AG09309 (cell line): ENCODE data around the gene UTP4.
A peak's percentile ranks its signal among the peaks of the same experiment; 100 is the strongest.
"Not testable (repeated sequence)": the region's sequence is repeated elsewhere in the genome, so short reads cannot be mapped to it uniquely, and the experiment has no call there.

Experiments used
- DNase-seq: peaks from one replicate; pipeline ENCODE4 v3.0.0-alpha.2; 2010; ENCODE audit warnings: low read depth
- H3K4me3 ChIP-seq: 2 replicates; pipeline ENCODE4 v1.5.1; 2011; ENCODE audit warnings: mild to moderate bottlenecking, low read depth, low read length, moderate library complexity; ENCODE audit not compliant: control insufficient read depth
- CTCF ChIP-seq: IDR thresholded peaks from 2 replicates; pipeline ENCODE4 v1.5.1; 2011; ENCODE audit warnings: mild to moderate bottlenecking, low read depth, low read length, inconsistent platforms; ENCODE audit not compliant: insufficient read depth, control insufficient read depth; ENCODE audit errors: missing control alignments

Gene UTP4

GRCh38 chr16:69131167-69131838 is 1.1 kb upstream of the UTP4 start:
- no peak for TF ChIP-seq CTCF
- H3K4me3 ChIP-seq, result peak overlapping the region; percentile 100
- no peak for DNase-seq

- TF ChIP-seq CTCF, result no peak
- peak overlapping the region; percentile 100 for H3K4me3 ChIP-seq
- DNase-seq, result peak; percentile 21
Measured at GRCh38 chr16:69131839-69132423, 518 bp upstream of the UTP4 start.

GRCh38 chr16:69133373-69133954 is 1.0 kb downstream of the UTP4 start:
- DNase-seq, result no peak
- TF ChIP-seq CTCF, result no peak
- peak overlapping the region; percentile 100 for H3K4me3 ChIP-seq

- H3K4me3 ChIP-seq, result no peak overlapping the region
- DNase-seq, result no peak
- TF ChIP-seq CTCF, result no peak
Measured at GRCh38 chr16:69138608-69139007, 6.2 kb downstream of the UTP4 start.

GRCh38 chr16:69139464-69139863 is 7.0 kb downstream of the UTP4 start:
- DNase-seq, H3K4me3 ChIP-seq: not testable (repeated sequence)

GRCh38 chr16:69141014-69141413 is 8.6 kb downstream of the UTP4 start:
- TF ChIP-seq CTCF, result no peak
- no peak for DNase-seq
- no peak overlapping the region for H3K4me3 ChIP-seq

GRCh38 chr16:69141936-69142335 is 9.5 kb downstream of the UTP4 start:
- H3K4me3 ChIP-seq, result no peak overlapping the region
- TF ChIP-seq CTCF, result no peak
- no peak for DNase-seq
